Astrocyte of the spinal cord (primary cell): ENCODE results near the gene TOMM34.

ENCODE experiments used
- DNase-seq: peaks from one replicate; pipeline ENCODE4 v3.0.0; 2011; ENCODE audit warnings: low read depth, low spot score
- H3K4me3 ChIP-seq: 2 replicates; pipeline ENCODE4 v1.5.1; 2011; ENCODE audit warnings: low read depth, mild to moderate bottlenecking, low read length, moderate library complexity
- CTCF ChIP-seq: IDR thresholded peaks from 2 replicates; pipeline ENCODE4 v1.5.1; 2012; ENCODE audit warnings: low read depth, mild to moderate bottlenecking, low read length, inconsistent platforms
- in situ Hi-C: cut with HindIII; loops from 2 replicates; pipeline ENCODE4 v1.10.0; 2017; ENCODE audit warnings: low sequenced_read_pairs

TOMM34 gene

GRCh38 chr20:44973053-44973452, 12.9 kb upstream of the TOMM34 start:
- no peak overlapping the region for H3K4me3 ChIP-seq
- in situ Hi-C loops, result no loop called here
- DNase-seq, result peak; percentile 24
- TF ChIP-seq CTCF, result no peak

- H3K4me3 ChIP-seq, result no peak overlapping the region
These were observed 10.1 kb upstream of the TOMM34 start for GRCh38 chr20:44970243-44970757.

GRCh38 chr20:44969300-44969894, 9.2 kb upstream of the TOMM34 start:
- no peak overlapping the region for H3K4me3 ChIP-seq
- no peak for TF ChIP-seq CTCF

More at GRCh38 chr20:44970243-44970757, 10.1 kb upstream of the TOMM34 start:
- no peak for TF ChIP-seq CTCF
- in situ Hi-C loops, result no loop called here
- peak; percentile 6 for DNase-seq

GRCh38 chr20:44967207-44967807, 7.1 kb upstream of the TOMM34 start:
- no peak for DNase-seq
- no peak for TF ChIP-seq CTCF
- in situ Hi-C loops, result no loop called here
- H3K4me3 ChIP-seq, result peak overlapping the region; percentile 98

More at GRCh38 chr20:44969300-44969894, 9.2 kb upstream of the TOMM34 start:
- in situ Hi-C loops, result no loop called here
- DNase-seq, result no peak

- DNase-seq, result peak; percentile 93
- H3K4me3 ChIP-seq, result peak within 1 kb of the TSS; percentile 98
- peak; percentile 49 for TF ChIP-seq CTCF
- in situ Hi-C loops, result no loop called here
These were observed 6.1 kb upstream of the TOMM34 start, which contains the start of gene STK4 for GRCh38 chr20:44966030-44966961. Gene STK4, plus strand, starts transcription at chr20:44966512. Its CDS starts 57 bp downstream, at chr20:44966569.

- TF ChIP-seq CTCF, result no peak
- peak overlapping the region; percentile 98 for H3K4me3 ChIP-seq
- in situ Hi-C loops, result no loop called here
- DNase-seq, result no peak
These were observed 5.4 kb upstream of the TOMM34 start for GRCh38 chr20:44965651-44966029.
